Coronary artery (tissue), 2 donors: ENCODE measurements around the gene ZNF451.

Experiments used
- DNase-seq: peaks from one replicate; pipeline ENCODE4 v3.0.0-alpha.2; 2017; ENCODE audit warnings: low spot score
- H3K27ac ChIP-seq, 2 donors: fragments of 200-600 bp; sonication (generic); one replicate each; pipeline ENCODE4 v1.5.1; 2016 to 2019
- H3K4me3 ChIP-seq: fragments of 200-600 bp; sonication (generic); 2 replicates; pipeline ENCODE4 v1.5.1; 2016; ENCODE audit warnings: mild to moderate bottlenecking, moderate library complexity
- CTCF ChIP-seq: fragments of 200-600 bp; sonication (generic); IDR thresholded peaks from one replicate; pipeline ENCODE4 v1.5.1; 2019; ENCODE audit warnings: antibody characterized with exemption

Gene ZNF451

GRCh38 chr6:57097596-57097995 lies 7.6 kb downstream of the ZNF451 start:
- no peak for DNase-seq
- TF ChIP-seq CTCF, result no peak
- no peak overlapping the region for H3K27ac ChIP-seq
- no peak overlapping the region for H3K4me3 ChIP-seq

DNA sequence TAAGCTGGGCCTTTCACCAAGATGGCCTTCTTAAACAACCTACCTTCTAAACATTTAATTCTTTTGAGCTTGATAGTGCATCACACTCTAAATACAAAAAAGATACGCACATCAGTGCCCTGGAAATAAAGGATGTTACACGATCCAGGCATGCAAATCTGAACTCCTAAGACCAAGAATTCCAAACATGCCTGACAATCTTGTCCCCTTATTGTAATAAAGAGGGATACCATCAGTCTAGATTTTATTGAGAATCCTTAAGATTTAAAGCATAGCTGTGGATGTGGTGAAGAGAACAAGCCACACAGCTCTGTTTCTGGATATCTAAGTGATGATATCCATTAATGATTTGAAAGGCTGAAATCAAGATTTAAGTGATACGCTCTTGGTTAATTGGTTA lies 13.0 kb downstream of the ZNF451 start:
- H3K4me3 ChIP-seq, result no peak overlapping the region

GRCh38 chr6:57104336-57104735 lies 14.3 kb downstream of the ZNF451 start:
- no peak overlapping the region for H3K27ac ChIP-seq
- no peak overlapping the region for H3K4me3 ChIP-seq
- no peak for TF ChIP-seq CTCF
- no peak for DNase-seq

More for the DNA sequence above, 13.0 kb downstream of the ZNF451 start:
- H3K27ac ChIP-seq, result no peak overlapping the region
- no peak for TF ChIP-seq CTCF
- DNase-seq, result no peak

GRCh38 chr6:57106990-57107389 lies 17.0 kb downstream of the ZNF451 start:
- H3K4me3 ChIP-seq, result no peak overlapping the region
- no peak for DNase-seq
- TF ChIP-seq CTCF, result no peak
- H3K27ac ChIP-seq, result no peak overlapping the region

DNA sequence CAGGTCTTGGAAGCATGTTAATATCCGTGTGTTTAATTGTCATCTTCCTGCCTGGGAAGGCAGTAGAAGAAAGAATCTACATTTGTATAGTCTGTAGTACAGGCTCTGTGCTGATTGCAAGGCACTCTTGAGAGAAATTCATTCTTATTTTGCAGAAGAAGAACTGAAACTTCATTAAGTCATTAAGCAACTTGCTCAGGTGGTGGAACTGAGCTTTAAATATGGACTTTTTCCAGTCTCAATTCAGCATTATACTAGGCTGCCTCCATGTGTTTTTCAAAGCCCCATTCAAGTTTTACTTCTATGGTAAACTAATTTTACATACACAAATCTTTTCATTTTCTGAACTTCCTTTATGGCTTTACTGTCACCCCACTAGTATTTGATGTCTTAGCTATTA lies 18.7 kb downstream of the ZNF451 start:
- Histone ChIP-seq H3K27ac (no peak overlapping the region), H3K4me3 (no peak overlapping the region)
- no peak for DNase-seq
- no peak for TF ChIP-seq CTCF

- no peak overlapping the region for H3K27ac ChIP-seq
- DNase-seq, result no peak
- TF ChIP-seq CTCF, result no peak
- H3K4me3 ChIP-seq, result no peak overlapping the region
Observed at GRCh38 chr6:57109880-57110279, 19.9 kb downstream of the ZNF451 start.

DNA sequence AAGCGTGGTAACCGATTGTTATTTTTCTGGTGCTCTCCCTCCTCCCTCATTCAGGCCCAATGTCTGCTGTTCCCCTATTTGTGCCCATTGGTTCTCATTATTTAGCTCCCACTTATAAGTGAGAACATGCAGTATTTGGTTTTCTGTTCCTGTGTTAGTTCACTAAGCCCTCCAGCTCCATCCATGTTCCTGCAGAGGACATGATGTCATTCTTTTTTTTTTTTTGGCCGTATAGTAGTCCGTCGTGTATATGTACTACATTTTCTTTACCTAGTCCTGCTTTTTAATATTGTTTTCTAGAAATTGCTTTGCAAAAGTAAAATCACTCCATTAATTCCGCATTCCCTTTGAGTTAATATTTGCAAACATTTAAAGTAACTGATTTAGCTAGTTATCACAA lies 23.1 kb downstream of the ZNF451 start:
- Histone ChIP-seq H3K27ac (no peak overlapping the region), H3K4me3 (no peak overlapping the region)
- DNase-seq, result no peak
- TF ChIP-seq CTCF, result no peak
